ENCODE data around the gene SCLT1.
"Not testable (repeated sequence)": the region's sequence is repeated elsewhere in the genome, so short reads cannot be mapped to it uniquely, and the experiment has no call there.

SCLT1 gene

DNA sequence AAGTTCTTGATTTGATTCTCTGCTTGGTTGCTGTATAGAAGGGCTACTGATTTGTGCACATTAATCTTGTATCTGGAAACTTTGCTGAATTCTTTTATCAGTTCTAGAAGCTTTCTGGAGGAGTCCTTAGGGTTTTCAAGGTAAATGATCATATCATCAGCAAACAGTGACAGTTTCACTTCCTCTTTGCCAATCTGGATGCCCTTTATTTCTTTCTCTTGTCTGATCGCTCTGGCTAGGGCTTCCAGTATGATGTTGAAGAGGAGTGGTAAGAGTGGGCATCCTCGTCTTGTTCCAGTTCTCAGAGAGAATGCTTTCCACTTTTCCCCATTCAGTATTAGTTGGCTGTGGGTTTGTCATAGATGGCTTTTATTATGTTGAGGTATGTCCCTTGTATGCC is 23.8 kb downstream of the SCLT1 start:
- not testable (repeated sequence) for H3K36me3 ChIP-seq (ENCODE audit: control insufficient read depth, insufficient read depth, low read length, severe bottlenecking); H3K9ac ChIP-seq (ENCODE audit: low read length); DNase-seq (ENCODE audit: low read depth); H3K4me3 ChIP-seq (ENCODE audit: low read length); H3K27me3 ChIP-seq (replicated peaks; ENCODE audit: control insufficient read depth, insufficient read depth, low read length); H3K9me3 ChIP-seq (ENCODE audit: control insufficient read depth, low read length)
- peaks cover 11% of the 10 kb centered on the region for H3K4me1 ChIP-seq (ENCODE audit: control insufficient read depth, insufficient read depth, low read length)

DNA sequence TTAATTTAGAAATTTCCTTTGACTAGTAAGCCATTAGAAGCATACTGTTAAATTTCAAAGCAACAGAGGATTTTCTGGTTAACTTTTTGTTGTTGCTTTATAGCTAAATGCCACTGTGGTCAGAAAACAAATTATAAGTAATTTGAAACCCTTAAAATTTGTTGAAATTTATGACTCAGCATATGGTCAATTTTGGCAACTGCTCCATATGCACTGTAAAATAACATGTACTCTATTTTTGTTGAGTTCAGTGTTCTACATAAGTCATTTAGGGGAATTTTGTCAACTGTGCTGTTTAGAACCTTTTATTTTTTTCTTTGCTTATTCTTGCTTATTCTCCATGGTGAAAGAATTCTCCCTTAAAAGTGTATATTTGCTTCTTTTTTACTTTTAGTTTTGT is 28.6 kb downstream of the SCLT1 start:
- Histone ChIP-seq H3K4me1 (ENCODE audit: control insufficient read depth, insufficient read depth, low read length) (peaks cover 15% of the 10 kb centered on the region), H3K4me3 (ENCODE audit: low read length) (peak overlapping the region; percentile 27), H3K9me3 (ENCODE audit: control insufficient read depth, low read length) (peaks cover 33% of the 10 kb centered on the region), H3K36me3 (ENCODE audit: control insufficient read depth, insufficient read depth, low read length, severe bottlenecking) (peaks cover 6% of the 10 kb centered on the region), H3K9ac (ENCODE audit: low read length) (no peak overlapping the region), H3K27me3 (replicated peaks; ENCODE audit: control insufficient read depth, insufficient read depth, low read length) (no peaks in the 10 kb centered on the region)
- DNase-seq (ENCODE audit: low read depth): peak; percentile 85

DNA sequence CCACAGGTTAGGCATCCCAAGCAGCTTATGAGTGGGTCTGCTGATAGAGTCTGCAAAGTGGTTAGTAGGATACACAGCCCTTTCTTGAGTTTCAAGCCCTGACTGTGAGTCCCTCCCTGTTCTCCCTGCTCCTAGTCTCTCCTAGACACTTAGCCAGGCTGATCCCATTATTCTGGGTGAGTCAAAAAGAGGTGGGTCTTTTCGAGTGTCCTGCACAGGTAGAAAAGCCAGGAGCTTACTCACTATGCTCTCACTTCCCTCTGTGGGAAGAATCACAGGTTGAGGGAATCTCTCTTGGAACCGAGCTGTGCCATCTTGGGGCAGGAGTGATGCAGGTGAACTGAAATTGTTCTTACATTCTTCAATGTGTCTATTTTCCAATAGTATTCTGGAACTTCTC is 29.7 kb downstream of the SCLT1 start:
- Histone ChIP-seq H3K9me3 (ENCODE audit: control insufficient read depth, low read length) (peaks cover 44% of the 10 kb centered on the region), H3K9ac (ENCODE audit: low read length) (no peak overlapping the region), H3K4me3 (ENCODE audit: low read length) (no peak overlapping the region), H3K36me3 (ENCODE audit: control insufficient read depth, insufficient read depth, low read length, severe bottlenecking) (peaks cover 6% of the 10 kb centered on the region), H3K4me1 (ENCODE audit: control insufficient read depth, insufficient read depth, low read length) (peaks cover 15% of the 10 kb centered on the region), H3K27me3 (replicated peaks; ENCODE audit: control insufficient read depth, insufficient read depth, low read length) (no peaks in the 10 kb centered on the region)
- DNase-seq (ENCODE audit: low read depth): no peak

DNA sequence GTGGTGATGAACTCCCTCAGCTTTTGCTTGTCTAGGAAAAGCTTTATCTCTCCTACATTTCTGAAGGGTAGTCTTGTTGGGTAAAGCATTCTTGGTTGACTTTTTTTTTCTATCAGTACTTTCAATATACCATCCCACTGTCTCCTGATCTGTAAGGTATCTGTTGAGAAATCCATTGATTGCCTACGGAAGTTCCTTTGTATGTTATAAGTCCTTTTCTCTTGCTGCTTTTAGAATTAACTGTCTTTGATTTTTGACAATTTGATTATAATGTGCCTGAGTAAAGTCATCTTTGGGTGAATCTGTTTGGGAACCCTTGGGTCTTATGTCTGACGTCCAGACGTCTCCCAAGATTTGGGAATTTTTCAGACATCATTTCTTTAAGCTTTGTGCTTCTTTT is 30.8 kb downstream of the SCLT1 start:
- DNase-seq (ENCODE audit: low read depth): no peak
- Histone ChIP-seq H3K9ac (ENCODE audit: low read length) (no peak overlapping the region), H3K9me3 (ENCODE audit: control insufficient read depth, low read length) (peaks cover 44% of the 10 kb centered on the region), H3K27me3 (replicated peaks; ENCODE audit: control insufficient read depth, insufficient read depth, low read length) (no peaks in the 10 kb centered on the region), H3K36me3 (ENCODE audit: control insufficient read depth, insufficient read depth, low read length, severe bottlenecking) (peaks cover 6% of the 10 kb centered on the region), H3K4me1 (ENCODE audit: control insufficient read depth, insufficient read depth, low read length) (peaks cover 15% of the 10 kb centered on the region), H3K4me3 (ENCODE audit: low read length) (no peak overlapping the region)

DNA sequence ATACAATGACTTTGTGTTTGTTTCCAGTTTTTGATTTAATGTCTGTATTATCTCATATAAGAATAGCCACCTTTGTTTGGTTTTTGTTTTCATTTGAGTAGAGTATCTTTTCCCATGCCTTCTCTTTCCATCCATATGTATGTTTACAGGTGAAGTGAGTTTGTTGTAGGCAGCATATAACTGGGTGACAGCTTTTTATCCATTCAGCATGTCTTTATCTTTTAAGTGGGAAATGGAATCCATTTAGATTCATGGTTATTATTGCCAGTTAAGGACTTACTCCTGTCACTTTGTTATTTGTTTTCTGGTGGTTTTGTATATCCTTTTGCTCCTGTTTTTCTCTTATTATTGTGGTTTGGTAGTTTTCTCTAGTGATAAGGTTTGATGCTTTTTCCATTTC is 34.3 kb downstream of the SCLT1 start:
- no peak for DNase-seq (ENCODE audit: low read depth)
- H3K27me3 ChIP-seq (replicated peaks; ENCODE audit: control insufficient read depth, insufficient read depth, low read length): no peaks in the 10 kb centered on the region
- H3K9ac ChIP-seq (ENCODE audit: low read length): no peak overlapping the region
- H3K4me3 ChIP-seq (ENCODE audit: low read length): no peak overlapping the region
- H3K9me3 ChIP-seq (ENCODE audit: control insufficient read depth, low read length): peaks cover 57% of the 10 kb centered on the region
- H3K36me3 ChIP-seq (ENCODE audit: control insufficient read depth, insufficient read depth, low read length, severe bottlenecking): peaks cover 6% of the 10 kb centered on the region
- H3K4me1 ChIP-seq (ENCODE audit: control insufficient read depth, insufficient read depth, low read length): no peaks in the 10 kb centered on the region

DNA sequence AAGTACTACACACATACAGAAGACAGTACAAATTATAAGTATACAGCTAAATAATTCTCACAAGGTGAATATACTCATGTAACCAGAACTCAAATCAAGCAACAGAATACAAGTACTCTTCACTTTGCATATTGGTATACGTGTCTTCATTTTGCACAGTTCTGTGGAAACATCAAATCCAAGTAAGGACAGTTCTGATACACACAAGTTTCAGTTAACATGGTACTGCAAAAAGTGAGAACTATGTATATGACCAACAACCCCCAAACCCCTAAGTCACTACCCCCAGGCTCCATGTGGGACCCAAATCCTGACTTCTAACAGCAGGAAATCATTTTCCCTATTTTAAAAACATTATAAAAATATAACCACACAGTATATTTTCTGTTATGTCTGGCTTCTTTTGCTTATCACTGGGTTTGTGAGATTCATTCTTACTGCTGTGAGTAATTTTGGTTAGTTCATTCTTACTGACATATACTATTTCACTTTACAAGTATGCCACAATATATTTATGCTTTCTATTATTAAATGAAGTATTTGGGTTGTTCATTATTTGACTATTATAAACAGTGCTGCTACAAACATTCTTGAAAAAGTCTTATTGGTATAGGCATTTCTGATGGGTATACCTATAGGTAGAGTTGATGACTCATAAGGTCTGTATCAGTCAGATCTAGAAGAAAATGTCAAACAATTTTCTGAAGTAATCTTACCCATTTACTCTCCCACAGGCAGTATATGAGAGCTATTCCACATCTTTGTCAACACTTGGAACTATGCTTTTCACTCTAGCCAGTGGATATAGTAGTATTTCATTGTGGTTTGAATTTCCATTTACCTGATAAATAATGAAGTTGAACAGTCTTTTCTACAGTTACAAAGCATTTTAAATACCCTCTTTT is 47.0 kb downstream of the SCLT1 start:
- DNase-seq (ENCODE audit: low read depth): no peak
- Histone ChIP-seq H3K9ac (ENCODE audit: low read length) (no peak overlapping the region), H3K4me3 (ENCODE audit: low read length) (no peak overlapping the region), H3K4me1 (ENCODE audit: control insufficient read depth, insufficient read depth, low read length) (peaks cover 10% of the 10 kb centered on the region), H3K27me3 (replicated peaks; ENCODE audit: control insufficient read depth, insufficient read depth, low read length) (no peaks in the 10 kb centered on the region), H3K36me3 (ENCODE audit: control insufficient read depth, insufficient read depth, low read length, severe bottlenecking) (no peaks in the 10 kb centered on the region), H3K9me3 (ENCODE audit: control insufficient read depth, low read length) (peaks cover 6% of the 10 kb centered on the region)

DNA sequence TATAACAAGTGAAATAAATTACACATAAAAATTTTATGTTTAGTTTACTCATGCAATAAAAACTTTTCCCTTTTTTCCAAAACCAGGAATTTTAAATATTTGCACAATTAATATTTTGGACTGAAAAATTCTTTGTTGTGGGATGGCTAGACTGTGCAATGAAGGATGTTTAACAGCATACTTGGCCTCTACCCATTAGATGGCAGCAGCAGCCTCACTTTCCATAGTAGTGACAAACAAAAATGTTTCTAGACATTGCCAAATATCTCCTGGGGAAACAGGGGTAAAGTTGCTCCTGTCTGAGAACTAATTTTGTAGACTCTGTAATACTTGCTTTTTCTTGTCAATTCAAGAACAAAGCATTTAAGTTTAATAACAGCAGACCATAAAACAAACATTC is 49.8 kb downstream of the SCLT1 start:
- H3K36me3 ChIP-seq (ENCODE audit: control insufficient read depth, insufficient read depth, low read length, severe bottlenecking): peaks cover 4% of the 10 kb centered on the region
- peak overlapping the region; percentile 25 for H3K9ac ChIP-seq (ENCODE audit: low read length)
- H3K27me3 ChIP-seq (replicated peaks; ENCODE audit: control insufficient read depth, insufficient read depth, low read length): no peaks in the 10 kb centered on the region
- peaks cover 10% of the 10 kb centered on the region for H3K4me1 ChIP-seq (ENCODE audit: control insufficient read depth, insufficient read depth, low read length)
- H3K4me3 ChIP-seq (ENCODE audit: low read length): no peak overlapping the region
- peak; percentile 78 for DNase-seq (ENCODE audit: low read depth)
- H3K9me3 ChIP-seq (ENCODE audit: control insufficient read depth, low read length): peaks cover 3% of the 10 kb centered on the region

DNA sequence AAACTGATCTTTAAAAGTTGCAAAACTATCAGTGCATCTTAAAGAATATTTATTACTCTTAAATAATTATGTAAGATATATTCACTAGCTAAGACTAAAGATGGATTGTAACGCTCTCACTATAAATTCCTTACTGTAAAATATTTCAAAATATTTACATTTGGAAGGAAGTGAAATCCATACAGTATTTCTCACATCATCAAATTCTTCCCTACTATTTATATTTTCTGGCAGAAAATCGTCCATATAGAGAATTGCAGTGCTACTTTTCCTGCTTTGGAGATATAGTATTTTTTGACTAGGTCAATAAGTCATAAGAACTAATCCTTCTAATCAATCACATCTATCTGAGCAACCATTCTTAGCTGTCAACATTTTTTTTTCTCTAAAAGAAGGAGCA is 52.9 kb downstream of the SCLT1 start:
- H3K36me3 ChIP-seq (ENCODE audit: control insufficient read depth, insufficient read depth, low read length, severe bottlenecking): peaks cover 4% of the 10 kb centered on the region
- DNase-seq (ENCODE audit: low read depth): no peak
- H3K4me3 ChIP-seq (ENCODE audit: low read length): no peak overlapping the region
- H3K9me3 ChIP-seq (ENCODE audit: control insufficient read depth, low read length): no peaks in the 10 kb centered on the region
- H3K9ac ChIP-seq (ENCODE audit: low read length): no peak overlapping the region
- no peaks in the 10 kb centered on the region for H3K27me3 ChIP-seq (replicated peaks; ENCODE audit: control insufficient read depth, insufficient read depth, low read length)
- H3K4me1 ChIP-seq (ENCODE audit: control insufficient read depth, insufficient read depth, low read length): peaks cover 10% of the 10 kb centered on the region

DNA sequence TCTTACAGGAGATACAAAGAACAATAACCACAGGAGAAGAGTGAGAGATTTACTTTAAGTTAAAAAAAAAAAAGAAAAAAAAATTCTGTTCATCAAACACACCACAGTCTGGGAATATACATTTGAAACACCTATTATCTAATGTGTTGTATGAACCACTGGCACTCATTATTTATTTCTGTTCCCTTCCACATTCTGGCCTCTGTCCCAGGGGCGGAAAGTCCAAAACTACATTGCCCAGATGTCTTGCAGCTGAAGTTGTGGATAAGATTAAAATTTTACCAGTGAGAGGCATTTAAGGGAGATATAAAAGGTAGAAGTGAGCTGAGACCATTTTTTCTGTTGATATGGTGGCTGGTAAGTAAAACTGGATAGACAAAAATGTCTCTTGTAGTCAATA is 56.2 kb downstream of the SCLT1 start:
- H3K27me3 ChIP-seq (replicated peaks; ENCODE audit: control insufficient read depth, insufficient read depth, low read length): no peaks in the 10 kb centered on the region
- H3K4me3 ChIP-seq (ENCODE audit: low read length): no peak overlapping the region
- no peak overlapping the region for H3K9ac ChIP-seq (ENCODE audit: low read length)
- H3K9me3 ChIP-seq (ENCODE audit: control insufficient read depth, low read length): no peaks in the 10 kb centered on the region
- no peaks in the 10 kb centered on the region for H3K4me1 ChIP-seq (ENCODE audit: control insufficient read depth, insufficient read depth, low read length)
- DNase-seq (ENCODE audit: low read depth): no peak
- H3K36me3 ChIP-seq (ENCODE audit: control insufficient read depth, insufficient read depth, low read length, severe bottlenecking): peaks cover 4% of the 10 kb centered on the region

DNA sequence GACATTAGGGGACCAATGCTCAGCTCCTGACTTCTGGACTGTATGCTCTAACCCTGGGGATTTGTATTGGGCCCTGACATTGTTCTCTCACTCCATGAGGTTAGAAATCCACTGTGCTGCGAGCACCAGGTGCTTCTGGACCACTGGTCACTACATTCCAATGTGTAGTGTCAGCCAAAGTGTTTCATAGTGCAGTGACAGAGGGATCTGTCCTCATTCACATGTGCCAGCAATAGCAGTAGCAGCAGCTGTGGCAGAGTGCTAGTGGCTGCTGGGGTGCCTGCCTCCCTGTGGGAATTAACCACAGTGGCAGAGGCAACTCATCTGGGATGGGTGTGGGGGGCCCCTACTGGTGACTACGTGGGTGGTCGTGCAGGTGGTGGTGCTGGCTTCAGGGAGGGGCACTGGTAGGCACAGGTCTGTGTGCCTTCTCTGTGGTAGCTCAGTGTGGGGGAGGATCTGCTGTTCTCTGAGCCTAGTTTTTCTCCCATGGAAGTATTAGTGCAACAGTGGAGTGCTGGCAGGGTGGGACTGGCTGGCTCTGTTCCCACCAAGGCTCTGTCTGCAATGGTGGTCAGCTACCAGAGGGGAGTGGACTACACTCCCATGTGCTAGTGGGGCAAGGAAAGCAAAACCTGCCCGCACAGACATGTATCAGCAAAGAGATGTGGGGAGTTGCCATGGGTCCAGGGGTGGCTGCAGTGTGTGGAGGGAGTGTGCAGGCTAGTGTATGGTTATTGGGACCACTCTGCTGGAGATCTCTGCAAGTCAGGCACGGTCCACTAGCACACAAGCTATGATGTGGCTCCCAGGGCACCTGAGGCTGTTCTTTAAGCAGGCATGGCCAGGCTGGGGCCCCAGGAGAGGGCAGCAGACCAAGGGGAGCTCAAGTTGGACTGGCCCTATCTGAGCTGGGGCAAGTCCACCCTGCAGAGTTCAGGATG is 78.5 kb downstream of the SCLT1 start:
- Histone ChIP-seq H3K9me3 (ENCODE audit: control insufficient read depth, low read length) (peaks cover under 1% of the 10 kb centered on the region), H3K36me3 (ENCODE audit: control insufficient read depth, insufficient read depth, low read length, severe bottlenecking) (peaks cover 5% of the 10 kb centered on the region), H3K4me1 (ENCODE audit: control insufficient read depth, insufficient read depth, low read length) (no peaks in the 10 kb centered on the region), H3K27me3 (replicated peaks; ENCODE audit: control insufficient read depth, insufficient read depth, low read length) (no peaks in the 10 kb centered on the region), H3K9ac (ENCODE audit: low read length) (no peak overlapping the region), H3K4me3 (ENCODE audit: low read length) (no peak overlapping the region)
- DNase-seq (ENCODE audit: low read depth): no peak

DNA sequence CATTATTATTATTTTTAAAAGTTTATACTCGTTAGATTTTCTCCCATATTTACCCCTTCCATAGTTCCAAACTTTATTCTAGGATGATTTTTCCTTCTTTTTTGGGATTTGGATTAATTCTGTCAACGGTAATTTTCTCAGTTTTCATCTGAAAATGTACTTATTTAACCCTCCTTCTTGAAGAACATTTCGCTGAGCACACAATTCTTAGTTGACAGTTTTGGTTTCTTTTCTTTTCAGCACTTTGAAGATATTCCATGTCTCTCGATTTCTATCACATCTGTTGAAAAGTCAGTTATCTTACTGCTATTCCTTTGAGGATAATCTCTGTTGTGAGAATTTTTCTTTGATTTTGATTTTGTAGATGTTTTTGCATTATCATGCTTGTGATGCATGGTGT is 85.2 kb downstream of the SCLT1 start:
- peaks cover 4% of the 10 kb centered on the region for H3K9me3 ChIP-seq (ENCODE audit: control insufficient read depth, low read length)
- H3K4me1 ChIP-seq (ENCODE audit: control insufficient read depth, insufficient read depth, low read length): no peaks in the 10 kb centered on the region
- DNase-seq (ENCODE audit: low read depth): no peak
- no peak overlapping the region for H3K4me3 ChIP-seq (ENCODE audit: low read length)
- H3K27me3 ChIP-seq (replicated peaks; ENCODE audit: control insufficient read depth, insufficient read depth, low read length): no peaks in the 10 kb centered on the region
- H3K9ac ChIP-seq (ENCODE audit: low read length): no peak overlapping the region
- H3K36me3 ChIP-seq (ENCODE audit: control insufficient read depth, insufficient read depth, low read length, severe bottlenecking): no peaks in the 10 kb centered on the region
